ENCODE results near the gene ASCL5.

ASCL5 gene

DNA sequence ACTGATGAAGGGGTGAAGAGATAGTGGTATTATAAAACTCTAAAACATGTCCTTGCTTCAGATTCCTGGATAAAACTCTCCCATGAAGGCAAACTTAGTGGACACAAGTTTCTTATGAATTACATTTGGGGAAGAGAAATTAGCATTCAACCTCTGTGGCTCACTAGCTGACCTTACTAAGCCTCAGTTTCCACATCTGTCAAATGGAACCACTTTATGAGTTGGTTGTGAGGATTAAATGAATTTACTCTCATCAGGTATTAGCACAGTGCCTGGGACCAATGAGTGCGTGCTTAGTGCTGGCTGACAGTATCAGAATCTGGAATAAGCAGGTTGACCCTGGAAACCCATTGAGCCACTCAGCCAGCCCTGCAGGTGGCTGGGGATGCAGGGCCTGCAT is 17.3 kb downstream of the ASCL5 start:
- DNase-seq, result no peak

DNA sequence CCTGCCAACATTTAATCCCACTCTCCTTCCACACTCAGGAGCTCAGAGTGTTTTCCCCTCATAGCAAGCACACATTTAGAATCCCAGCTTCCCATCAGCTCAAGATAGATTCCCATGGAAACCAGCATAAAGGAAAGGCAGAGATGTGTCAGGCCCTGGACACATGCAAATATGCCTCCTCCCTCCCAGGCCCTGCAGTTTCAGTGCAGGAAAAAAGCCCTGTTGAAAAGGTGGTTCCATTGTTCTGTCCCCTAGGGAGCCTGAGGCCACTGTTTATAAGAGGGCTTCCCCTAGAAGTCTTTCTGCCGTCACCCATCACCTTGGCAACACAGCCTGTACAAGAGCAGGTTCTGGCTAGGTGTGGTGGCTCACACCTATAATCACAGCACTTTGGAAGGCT is 18.4 kb downstream of the ASCL5 start:
- peak; percentile 34 for DNase-seq

DNA sequence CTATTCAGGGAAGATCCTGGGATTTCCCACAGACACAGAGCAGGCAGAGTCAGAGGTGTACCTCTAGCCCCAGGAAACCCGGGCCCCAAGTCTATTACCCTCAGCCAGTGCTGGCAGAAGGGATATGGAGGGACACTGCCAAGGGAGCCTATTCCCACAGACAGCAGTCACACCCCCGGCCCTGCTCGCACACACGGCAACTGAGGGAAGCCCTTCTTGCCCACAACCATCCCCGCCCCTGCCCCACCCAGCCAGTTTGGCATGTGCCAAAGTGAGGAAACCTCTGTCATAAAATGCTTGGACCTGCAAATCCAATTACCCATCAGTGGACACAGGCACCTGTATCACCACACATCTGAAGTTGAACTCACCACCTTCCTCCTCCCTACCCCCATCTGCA is 21.3 kb downstream of the ASCL5 start:
- no peak for DNase-seq

DNA sequence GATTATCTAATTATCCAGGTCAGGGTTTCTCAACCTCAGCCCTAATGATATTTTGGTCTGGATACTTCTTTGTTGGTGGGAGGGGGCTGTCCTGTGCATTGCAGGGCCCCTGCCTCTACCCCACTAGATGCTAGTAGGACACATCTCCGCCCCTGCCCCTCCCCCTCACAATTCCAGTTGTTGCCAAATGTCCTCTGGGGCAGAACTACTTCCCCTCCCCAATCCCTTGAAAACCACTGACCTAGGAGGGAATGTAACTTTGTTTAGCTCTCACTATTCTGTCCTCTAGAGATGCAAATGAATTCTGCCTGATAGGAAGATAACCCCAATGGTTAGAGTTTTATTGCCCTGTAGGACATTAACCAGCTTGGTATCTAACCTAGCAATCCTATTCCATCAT is 22.8 kb downstream of the ASCL5 start:
- DNase-seq, result no peak

DNA sequence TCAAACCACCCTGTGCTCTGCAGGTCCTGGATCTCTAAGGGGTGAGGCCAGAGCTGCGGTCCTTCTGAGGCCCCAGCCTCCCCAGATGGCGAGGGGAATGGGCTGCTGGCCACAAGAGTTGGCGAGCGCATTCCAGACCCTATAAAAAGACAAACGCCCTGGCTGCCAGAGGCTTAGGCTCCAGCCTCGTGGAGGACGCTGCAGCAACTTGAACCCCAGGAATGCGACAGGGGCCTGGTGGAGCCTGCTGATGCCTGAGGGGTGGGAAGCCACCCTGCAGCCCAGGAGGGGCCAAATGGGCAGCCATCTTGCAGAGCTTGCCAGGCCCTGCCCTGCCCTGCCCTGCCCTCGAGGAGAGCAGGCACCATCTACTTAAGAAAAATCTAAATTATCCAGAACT is 23.3 kb downstream of the ASCL5 start:
- DNase-seq, result no peak

DNA sequence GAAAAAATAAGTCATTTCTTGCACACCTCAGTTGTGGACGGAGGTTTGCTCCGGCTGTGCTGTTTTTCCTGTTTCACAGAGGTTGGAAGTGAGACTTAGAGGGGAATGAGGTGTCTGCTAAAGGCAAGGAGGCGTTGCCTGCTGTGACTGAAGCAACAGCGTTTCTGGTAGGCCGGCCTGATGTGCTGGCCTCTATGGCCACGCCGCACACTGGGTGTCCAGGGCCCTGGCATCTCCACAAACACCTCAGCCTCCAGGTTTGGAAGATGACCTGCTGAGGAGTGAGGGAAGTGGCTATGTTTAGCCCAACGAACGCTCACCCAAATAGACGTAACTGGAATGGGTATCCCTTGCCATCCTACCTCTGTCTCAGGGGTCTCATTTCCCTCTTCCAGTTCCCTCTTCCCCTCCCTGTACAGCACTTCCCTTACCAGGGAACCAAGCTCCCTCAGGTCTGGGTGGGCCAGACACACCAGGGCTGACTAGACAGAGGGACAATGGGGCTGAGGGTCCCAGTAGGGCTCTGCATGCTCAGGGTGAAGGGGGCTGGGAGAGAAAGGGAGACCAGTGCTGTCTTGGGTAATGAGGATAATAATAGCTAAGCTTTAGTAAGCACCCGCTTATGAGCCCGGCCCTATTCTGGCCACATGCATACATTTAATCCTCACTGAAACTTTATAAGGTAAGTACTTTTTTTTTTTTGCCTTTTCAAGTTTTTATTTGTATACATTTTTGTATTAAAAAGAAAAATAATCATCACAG is 26.6 kb downstream of the ASCL5 start:
- no peak for DNase-seq

DNA sequence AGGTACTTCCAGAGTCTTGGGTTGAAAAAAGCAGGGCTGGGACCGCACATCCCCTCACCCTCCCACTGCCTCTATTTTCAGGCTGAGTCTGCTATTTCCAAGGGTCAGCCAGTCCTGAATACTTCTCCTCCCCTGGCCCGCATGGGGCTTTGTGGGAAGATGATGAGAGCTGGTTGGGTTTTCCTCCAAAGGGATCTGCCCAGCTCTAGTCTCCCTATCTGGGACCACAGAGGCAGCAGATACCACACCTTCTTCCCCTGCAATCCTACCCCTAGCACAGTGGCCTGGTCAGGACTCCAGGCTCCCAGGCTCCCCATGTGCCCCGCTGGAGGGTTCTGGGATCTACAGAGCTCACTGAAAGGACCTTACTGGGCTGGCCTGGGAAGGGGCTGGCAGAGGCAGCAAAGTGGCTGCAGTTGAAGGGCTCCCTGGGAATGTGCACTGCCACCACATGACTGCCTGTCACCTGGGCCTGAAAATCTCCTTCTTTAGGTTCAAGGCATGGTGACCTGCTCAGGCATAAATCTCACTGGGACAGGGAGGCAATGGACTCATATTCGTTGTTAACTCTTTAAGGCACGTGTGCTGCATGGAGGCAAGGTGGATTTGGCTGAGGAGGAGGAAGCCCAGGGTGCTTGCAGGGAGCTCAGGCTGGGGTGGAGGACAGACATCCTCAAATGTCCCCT is 27.8 kb downstream of the ASCL5 start:
- no peak for DNase-seq

DNA sequence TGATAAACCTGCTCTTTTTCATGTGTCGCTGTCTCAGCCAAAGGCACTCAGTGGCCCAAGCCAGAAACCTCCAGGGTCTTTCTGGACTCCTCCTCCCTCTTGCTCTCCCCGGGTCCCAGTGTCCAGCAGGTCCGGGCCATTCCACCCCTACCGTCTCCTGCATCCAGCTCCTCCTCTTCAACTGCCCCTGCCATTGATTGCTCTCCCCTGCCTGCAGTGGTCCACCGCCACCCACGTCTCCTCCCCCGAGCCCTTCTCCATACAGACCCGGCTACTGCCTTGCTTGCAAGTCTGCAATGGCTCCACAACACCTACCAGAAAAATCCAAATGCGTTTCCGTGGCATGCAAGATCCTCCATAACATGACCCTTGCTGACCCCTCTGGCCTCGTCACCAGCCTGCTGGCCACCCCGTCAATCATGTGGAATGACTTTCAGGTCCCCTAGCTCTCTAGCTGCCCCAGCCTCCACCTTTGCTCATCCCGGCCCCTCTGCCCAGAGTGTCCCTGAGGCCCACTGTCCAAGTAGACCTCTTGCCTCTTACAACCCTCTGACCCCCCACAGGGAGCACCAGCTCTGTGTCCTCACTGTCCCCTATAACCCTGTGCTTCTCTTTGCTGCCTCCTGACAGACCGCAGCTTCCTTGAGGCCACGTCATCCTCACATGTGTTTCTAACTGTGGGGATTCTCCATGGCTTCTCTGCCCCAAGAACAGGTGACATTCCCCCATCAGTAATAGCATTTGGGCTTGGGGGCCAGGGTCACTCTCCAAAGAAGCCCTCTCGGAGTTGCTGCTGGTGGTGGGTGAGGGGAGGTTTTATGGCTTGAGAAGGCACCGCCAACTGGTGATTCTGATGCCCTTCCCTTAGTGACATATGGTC is 29.8 kb downstream of the ASCL5 start:
- DNase-seq, result no peak

DNA sequence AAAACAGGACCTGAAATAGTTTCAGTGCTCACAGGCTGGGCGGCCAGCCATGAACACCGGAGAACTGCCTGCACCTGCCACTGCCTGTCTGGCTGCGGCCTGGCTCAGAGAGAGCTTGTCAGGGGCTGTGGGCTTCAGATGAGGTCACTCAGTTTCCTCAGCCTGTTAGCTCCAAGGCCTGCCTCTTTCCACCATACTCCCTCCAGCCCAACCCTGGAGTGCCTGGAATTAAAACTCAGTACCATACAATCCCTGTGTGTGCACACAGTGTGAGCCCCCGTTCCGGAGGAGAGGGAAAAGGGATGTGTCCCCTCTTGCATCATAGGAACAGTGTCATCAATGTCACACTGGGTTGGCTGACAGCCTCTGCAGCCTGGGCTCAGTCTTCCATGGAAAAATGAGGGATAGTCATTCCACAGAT is 30.9 kb downstream of the ASCL5 start:
- DNase-seq, result no peak

DNA sequence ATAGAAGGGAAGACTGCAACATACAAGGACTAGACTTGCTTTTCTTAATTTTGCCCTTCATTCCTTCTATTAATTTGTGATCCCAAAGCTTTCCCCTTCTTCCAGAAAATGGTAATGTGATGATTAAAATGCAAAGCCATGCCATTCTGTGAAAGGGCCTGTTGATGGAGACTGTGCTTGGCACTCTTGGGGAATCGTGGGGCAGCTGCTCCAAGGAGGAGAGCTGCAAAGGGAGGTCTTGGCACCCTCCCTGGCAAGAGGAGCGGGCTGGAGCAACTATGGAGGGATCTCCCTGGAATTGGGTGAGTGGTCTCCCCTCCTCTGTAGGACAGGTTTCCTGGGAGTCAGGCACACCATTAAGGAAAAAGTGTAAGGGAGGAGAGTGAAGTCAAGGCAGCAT is 31.4 kb downstream of the ASCL5 start:
- no peak for DNase-seq

DNA sequence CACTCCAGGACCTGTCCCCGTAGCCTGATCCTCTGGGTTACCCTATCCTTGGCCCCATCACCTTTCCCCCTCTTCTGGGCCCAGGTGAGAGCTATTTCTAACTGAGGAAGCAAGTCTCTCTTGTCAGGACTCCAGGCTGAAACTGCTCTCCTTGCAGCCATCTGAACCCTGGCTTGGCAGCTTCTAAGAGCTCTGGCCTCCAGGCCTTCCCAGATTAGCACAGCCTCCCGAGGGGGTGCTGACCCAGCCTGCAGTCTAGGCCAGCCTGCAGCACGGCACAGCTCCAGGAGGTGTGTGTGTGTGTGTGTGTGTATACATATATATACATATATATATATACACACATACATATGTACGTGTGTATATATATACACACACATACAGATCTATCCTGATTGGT is 32.2 kb downstream of the ASCL5 start:
- DNase-seq, result no peak

DNA sequence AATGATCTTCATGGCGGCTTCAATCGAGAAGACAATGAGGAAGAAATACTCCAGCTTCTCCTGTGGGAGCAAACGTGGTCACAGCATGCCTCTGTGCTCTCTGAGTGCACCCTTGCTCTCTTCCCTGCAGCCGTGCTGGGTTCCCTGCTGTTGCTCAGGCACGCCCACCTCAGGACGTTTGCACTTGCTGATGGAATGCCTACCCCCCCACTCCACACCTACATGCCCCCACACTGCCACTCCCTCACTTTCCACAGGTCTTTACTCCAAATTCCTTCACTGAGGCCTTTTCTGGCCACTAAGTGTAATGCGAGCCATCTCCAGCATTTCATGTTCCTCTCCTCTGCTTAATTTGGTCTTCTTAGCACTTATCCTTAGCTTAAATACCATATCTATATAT is 33.0 kb downstream of the ASCL5 start:
- DNase-seq, result no peak

DNA sequence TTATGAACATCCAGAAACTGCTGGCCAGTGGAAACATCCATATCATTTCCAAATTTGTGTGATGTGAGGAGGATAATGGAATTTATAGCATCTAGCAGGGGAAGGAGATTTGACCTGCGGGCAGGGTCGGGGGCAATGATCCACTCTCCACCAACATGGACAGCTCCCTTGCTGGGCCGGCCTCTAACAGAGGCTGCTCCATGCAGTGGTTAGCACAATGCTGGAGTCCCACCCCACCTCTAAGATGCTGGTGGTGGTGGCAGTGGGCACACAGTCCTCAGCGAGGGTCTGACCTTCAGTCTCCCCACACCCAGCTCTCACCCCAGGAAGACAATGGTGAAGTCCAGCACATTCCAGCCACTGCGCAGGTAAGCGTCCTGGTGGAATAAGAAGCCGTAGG is 33.4 kb downstream of the ASCL5 start:
- DNase-seq, result no peak

DNA sequence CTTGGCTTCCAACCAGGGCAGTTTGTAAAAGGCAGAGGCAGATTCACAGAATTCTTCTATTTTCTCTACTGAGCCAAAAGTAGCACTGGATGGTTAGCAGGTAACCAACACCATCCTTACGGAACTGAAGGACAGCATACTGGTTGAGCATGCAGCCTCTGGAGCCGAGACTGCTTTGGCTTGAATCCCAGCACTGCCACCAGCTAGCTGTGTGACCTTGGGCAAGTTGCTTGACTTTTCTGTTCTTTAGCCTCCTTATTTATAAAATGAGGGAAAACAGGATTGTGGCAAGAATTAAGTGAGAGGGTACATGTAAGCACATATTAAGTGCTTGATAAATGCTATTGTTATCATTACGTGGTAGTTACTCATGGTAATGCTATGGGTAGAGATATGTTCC is 34.2 kb downstream of the ASCL5 start:
- DNase-seq, result no peak

DNA sequence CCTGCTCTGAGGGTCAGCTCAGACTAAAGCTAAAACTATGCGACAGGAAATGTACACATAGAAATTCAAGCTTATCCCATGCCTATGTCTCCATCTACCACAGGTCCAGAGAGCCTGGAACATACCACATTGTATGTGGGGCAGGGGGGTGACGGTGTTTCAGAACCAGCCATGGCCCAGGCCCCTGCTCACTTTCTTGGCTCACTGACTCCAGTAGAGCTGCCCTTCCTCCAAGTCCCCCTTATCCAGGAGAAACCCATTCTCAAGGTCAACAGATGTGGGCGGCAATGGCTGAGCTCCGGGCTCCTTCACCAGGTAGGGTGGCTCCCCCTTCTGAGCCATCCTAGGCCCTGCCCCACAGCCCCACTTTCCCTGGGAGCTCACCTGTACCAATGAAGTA is 35.7 kb downstream of the ASCL5 start:
- no peak for DNase-seq

DNA sequence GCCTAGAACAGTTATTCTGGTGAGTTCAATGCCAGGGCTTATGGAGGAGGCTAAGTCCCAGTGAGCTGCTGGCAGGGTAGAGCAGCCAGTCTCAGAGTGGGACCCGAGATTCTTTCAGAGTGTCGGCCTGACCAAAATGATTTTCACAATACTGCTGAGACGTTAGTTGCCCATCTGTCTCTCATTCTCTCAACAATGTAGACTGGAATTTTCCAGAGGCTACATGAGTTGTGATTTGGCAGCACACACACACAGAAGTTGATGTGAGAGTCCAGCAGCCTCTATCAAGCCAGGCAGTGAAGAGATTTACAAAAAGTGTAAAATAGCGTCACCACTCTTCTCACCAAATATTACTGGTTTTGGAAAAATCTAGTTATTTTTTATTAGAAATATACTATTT is 36.4 kb downstream of the ASCL5 start:
- no peak for DNase-seq

DNA sequence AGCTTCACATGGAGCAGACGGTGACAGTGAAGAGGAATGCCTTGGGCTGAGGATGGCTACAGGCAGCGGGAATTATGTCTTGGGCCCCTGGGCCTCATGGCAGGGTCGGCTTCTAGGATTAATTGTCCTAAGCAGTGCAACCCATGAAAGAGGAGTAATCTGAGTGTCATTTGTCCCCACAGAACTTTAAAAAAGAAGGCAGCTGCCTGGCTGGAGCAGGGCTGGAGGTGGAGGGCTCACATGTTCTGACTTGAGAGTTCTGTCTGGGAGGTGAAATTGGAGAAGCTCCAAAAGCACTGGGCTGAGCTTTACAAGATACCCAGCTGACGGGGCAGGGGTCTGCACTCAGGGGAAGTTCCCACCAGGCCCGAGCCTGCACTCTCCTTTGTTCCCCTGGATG is 37.4 kb downstream of the ASCL5 start:
- DNase-seq, result no peak

DNA sequence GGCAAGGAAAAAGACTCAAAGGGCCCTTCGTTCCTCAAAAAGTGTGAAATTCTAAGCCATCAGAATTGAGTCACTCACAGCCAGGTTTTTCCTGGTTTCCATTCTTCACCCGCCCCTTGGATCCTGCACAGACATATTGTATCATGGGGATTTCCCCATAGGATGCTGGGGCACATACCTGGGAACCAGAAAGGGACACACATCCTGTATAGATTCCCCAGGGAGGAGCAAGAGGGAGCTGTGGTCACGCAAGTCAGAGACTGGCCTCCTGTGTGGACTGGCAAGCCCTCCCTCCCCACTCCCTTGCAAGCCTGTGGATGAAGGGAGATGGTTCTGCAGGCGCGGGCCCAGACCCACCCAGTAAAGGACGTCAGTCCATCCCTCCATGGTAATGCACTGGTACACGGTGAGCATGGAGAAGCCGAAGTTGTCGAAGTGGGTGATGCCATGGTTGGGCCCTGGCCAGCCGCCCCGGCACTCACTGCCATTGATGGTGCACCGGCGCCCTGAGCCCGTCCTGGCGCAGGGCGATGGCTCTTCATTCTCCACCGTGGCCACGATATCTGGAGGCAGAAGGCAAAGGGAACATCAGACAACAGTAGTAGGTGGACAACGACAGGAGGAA is 38.0 kb downstream of the ASCL5 start:
- no peak for DNase-seq

DNA sequence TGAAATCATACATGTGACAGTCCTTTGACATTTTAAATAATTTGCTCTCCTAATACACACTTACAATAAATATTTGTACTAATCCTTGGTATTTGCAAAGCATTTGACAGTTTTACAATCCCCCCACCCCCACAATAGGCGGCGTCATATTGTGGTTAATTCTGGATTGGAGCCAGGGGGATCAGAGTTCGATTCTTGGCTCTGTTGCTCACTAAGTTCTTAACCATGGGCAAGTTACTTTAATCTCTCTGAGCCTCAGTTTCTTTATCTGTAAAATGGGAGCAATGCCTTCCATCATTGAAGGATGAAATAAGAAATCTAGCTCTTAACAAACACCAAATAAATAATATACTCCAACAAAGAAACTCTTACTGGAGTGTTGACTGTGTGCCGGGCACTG is 38.6 kb downstream of the ASCL5 start:
- DNase-seq, result no peak

DNA sequence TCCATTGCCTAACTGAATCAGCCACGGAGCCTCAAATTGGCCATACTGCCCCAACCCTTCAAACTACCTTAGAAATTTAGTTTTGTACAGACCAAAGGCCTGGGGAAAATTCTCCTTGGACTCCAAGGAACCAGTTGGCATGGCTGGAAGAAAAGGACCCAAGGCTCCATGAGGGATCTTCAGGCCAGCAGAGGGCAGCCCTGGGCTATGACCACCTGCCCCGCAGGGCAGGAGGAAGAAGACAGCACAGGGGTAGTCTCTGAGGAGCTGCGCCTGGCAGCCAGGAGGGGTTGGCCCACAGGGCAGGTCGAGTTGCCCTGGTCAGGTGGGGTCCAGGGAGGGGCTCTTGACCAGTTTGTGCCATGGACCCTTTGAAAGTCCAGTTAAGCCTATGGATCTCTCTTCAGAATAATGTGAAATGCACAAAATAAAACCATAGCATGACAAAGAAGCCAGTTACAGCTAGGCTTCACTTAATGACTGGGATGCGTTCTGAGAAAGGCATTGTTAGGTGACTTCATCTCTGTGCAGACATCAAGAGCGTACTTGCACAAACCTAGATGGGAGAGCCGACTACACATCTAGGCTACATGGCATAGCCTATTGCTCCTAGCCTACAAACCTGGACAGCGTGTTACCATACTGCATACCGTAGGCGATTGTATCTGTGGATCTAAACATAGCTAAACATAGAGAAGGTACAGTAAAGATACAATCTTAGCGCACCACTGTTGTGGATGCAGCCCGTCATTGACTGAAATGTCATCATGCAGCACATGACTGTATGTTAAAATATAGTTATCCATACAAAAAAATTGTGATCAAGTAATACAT is 40.9 kb downstream of the ASCL5 start:
- no peak for DNase-seq

DNA sequence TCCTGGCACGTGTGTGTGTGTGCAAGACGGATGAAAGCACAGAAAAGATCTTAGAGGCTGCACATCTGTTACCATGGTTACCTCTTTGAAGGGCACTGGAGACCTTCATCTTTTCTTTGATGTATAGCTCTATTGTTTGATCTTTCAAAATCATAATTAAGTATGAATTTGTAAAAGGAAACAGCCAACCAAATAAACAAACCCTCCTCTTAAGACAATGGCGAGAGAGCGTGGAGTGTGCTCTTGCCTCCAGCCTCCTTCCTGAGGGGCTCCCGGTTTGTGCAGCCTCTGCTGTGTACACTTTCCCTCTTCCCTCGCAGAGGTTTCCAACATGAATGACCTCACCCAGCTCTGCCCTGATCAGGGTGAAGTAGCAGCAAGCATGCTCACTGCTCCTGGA is 42.7 kb downstream of the ASCL5 start:
- no peak for DNase-seq

DNA sequence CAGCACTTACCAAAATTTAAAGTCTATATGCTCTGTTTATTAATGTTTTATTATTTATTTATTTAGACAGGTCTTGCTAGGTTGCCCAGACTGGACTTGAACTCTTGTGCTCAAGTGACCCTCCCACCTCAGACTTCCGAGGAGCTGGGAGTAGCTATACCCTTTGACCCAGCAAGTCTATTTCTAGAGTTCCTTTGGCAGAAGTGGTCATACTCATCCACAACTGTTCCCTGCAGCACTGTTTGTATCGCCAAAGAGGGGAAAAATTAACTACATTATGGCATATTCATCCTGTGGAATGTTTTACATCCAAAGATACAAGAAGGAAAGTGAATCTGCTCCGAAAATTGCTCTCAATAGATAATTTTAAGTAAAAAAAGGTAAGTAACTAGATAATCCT is 43.2 kb downstream of the ASCL5 start:
- no peak for DNase-seq

DNA sequence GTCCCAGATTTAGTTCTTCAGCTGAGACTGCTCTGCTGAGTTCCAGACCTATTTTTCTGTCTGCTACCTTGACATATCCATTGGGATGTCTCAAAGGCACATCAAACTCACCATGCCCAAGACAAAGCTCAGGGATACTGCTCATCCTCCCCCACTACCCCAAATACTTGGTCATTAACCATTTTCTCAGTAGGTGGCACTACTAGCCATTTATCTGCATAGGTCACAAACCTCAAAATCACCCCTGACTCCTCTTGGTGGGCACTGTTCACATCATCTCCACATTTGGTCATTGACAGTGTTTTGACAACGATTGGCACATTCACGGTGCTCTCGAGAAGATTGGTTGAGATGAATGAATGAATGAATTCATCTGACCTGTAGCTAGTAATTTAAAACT is 46.8 kb downstream of the ASCL5 start:
- no peak for DNase-seq
